Superior temporal gyrus (tissue), 1 donor: ENCODE data around the gene MCC.
A peak's percentile ranks its signal among the peaks of the same experiment; 100 is the strongest.

Source experiments
- DNase-seq: peaks from one replicate; pipeline ENCODE4 v3.0.0-alpha.2; 2016; ENCODE audit errors: extremely low spot score

The MCC gene

DNA sequence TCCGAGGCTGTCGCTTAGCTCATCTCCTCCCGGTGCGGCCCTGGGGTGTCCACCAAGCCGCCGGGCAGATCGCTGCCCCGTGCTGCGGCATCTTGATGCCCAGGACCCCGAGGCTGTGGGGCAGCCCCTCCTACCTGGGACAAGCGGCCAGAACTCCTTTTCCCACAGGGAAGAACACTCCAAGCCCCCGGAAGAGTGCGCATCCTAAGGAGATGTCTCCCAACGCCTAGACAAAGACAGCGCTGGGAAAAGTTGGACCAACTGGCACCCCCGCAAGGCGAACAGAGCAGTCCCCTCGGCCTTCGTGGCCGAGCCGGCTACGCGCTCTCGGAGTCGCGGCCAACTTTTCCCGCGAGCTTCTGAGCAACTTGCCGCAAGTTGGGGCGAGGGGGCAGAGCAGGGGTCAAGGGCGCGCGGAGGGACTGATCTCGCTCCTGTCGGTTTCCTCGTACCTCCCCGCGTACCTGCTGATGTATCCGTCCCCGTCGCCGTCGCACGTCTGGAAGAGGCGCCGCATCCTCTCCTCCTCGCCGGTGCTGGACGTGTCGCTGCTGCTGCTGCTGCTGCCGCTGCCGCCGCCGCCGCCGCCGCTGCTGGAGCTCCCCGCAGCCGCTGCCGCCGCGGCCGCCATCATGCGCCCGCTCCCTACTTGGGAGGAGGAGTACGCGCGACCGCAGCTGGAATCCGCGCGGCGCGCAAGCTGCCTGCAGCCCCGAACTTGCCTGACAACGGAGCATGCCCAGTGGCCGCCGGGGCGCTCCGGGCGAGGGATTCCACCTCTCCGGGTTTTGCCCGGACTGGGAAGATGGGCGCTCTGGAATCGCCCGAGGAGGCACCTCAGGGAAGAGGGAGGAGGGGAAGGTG lies at the start of gene MCC:
Gene MCC (minus strand): TSS at position 673 of the 864 bp plus-strand sequence.
- peak; percentile 35 for DNase-seq

DNA sequence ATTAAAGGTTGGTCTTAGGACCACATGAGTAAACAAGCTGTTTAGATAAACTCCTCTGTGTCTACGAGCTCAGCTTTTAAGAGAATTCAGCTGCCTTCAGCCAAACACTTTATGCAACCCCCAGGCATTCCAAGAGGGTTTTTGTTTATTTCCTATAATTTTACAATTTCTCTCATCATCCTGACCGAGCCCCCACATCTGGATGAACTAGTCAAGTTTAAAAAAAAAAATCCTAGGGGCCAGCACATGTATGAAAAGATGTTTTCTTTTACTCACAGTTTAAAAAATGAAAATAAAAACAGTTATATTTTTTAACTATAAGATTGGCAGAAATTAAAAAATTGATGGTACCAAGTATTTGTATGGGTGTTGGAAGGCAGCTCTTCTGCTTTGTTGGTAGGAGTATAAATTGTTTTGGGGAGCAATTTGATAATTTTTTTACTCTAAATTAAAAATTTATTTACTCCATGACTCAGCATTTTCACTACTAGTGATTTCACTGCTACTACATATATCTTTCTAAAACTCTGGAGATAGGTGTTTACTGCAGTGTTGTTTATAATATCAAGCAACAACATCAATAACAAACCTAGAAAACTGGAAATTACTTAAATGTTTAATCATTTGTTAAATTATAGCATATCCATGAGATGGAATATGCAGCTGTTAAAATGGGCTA lies 43.4 kb upstream of the MCC start:
- DNase-seq = no peak

DNA sequence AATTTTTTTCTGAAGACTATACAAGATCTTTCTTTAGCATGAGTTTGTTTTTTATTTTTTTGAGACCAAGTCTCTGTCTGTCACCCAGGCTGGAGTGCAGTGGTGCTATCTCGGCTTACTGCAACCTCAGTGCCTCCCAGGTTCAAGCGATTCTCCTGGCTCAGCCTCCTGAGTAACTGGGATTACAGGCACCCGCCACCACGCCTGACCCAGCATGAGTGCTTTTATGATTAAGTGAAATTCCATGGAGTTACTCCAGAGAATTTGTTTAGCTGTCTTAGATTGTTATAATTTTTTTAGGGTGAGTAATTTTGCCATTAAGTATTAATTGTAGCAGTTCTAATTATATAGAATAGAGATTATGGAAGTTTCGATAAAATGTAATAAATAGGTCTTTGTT lies 39.5 kb upstream of the MCC start:
- DNase-seq = no peak

DNA sequence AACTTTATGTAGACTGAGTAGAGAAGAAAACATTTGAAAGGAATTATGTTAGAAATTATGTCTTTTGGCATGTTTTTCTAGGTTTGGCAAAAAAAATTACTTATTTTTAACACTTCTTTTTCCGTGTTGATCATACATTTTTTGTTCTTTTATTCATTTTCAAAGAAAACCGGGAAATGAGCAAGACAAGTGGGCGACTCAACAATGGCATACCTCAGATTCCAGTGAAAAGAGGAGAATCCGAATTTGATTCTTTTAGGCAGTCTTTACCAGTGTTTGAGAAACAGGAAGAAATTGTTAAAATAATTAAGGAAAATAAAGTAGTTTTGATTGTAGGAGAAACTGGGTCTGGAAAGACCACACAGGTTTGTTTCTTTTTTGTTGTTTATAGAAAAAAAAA lies 38.2 kb upstream of the MCC start:
- no peak for DNase-seq

DNA sequence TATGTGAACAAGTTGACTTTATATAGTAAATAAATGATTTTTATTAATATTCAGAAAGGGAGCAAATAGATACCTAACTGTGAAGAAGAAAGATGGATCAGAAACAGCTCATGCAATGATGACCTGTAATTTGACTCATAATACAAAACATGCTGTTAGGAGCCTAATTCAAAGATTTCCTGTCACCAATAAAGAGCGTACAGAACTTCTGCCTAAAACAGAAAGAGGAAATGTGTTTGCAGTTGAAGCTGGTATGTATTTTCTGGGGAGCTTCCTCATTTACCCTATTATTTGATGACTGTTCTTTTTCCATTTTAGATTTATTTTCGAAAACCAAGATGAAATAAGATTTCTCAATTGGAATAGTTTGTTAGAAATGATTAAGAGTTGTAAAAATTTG lies 36.7 kb upstream of the MCC start:
- DNase-seq = no peak

DNA sequence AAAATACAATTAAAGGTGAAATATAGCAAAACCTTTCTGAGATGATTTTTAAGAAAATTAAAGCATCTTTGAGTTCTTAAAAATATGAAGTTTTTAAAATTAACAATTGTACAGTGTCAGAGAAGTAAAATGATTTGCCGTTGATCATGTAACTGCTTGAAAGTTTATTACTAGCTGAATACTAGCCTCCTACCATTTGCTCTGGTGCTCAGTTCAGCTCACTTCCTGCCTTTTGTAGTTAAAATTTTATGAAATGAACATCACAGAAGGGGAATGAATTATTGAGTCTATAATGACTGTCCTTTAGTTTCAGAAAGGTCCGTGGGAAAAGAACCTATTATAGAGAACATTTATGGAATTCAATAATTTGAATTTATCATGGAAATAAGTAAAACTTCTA lies 34.9 kb upstream of the MCC start:
- no peak for DNase-seq

DNA sequence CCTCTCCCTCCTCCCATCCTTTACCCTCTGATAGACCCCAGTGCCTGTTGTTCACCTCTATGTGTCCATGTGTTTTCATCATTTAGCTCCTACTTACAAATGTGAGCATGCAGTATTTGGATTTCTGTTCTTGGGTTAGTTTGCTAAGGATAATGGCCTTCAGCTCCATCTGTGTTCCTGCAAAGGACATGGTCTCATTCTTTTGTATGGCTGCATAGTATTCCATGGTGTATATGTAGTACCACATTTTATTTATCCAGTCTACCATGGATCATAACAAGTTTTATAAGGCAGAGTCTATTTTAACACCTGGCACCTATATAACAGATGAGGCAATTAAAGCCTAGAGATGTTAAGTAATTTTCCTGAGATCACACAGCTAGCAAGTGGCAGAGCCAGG lies 32.6 kb upstream of the MCC start:
- DNase-seq = no peak

DNA sequence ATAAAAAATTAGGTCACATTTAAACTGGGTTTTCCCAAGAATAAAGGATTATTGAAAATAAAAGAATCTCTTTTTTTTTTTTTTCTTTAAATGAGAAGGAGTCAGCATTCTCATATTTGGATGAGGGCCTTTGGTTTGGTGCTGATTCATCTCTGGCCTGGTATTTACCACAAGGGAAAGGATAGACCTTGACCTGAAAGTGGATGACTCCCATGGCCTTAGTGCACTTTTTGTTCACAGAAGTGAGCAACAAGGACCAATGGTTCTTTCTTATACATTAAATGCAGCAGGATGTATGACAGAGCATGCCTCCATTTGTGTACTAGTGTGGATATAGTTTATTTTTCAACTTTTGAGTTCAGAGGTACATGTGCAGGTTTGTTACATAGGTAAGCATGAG lies 32.2 kb upstream of the MCC start:
- DNase-seq = no peak

DNA sequence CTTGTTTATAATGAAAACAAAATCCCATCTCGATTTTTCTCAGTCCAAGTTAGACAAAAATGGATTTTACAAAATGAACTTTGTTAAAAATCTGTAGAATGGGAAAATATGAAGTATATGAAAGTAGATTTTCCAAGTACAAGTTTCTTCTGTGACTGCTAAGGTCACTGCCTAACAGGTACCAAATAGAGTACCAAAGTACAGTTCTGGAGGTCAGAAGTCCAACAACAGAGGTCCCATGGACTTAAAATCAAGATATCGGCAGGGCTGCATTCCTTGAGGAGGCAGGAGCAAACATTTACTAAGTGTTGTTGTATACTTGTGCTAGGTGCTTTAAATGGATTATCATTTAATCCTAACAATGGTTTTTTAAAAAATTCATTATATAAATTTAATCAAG lies 31.2 kb upstream of the MCC start:
- DNase-seq = no peak

DNA sequence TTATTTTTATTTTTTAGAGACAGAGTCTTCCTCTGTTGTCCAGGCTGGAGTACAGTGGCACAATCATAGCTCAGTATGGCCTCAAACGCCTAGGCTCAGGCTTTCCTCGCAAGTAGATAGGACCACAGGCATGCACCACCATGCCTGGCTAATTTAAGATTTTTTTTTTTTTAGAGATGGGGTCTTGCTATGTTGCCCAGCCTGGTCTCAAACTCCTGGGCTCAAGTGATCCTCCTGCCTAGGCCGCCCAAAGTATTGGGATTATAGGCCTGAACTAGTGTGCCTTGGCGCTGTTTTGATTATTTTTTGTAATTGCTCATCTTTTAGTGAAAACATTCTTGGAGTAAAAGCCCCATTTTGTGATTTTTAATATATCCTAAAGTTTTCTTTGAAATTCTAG lies 30.6 kb upstream of the MCC start:
- DNase-seq = no peak

DNA sequence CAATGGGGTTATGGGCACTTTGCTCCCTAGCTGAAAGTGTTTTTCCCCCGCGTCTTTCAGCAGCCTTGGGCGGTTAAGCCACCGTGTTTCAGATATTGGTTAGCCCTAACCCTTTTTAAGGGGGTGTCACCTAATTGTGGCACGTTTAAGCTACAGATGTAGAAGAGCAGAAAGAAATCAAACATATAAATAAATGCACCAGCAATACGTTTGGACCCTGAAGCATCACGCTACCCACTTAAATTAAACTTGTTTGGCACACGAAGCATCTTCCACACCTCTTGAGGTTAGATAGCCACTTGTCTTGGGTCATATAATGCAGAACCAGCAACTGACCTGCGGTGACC lies 26.0 kb upstream of the MCC start:
- DNase-seq = no peak

DNA sequence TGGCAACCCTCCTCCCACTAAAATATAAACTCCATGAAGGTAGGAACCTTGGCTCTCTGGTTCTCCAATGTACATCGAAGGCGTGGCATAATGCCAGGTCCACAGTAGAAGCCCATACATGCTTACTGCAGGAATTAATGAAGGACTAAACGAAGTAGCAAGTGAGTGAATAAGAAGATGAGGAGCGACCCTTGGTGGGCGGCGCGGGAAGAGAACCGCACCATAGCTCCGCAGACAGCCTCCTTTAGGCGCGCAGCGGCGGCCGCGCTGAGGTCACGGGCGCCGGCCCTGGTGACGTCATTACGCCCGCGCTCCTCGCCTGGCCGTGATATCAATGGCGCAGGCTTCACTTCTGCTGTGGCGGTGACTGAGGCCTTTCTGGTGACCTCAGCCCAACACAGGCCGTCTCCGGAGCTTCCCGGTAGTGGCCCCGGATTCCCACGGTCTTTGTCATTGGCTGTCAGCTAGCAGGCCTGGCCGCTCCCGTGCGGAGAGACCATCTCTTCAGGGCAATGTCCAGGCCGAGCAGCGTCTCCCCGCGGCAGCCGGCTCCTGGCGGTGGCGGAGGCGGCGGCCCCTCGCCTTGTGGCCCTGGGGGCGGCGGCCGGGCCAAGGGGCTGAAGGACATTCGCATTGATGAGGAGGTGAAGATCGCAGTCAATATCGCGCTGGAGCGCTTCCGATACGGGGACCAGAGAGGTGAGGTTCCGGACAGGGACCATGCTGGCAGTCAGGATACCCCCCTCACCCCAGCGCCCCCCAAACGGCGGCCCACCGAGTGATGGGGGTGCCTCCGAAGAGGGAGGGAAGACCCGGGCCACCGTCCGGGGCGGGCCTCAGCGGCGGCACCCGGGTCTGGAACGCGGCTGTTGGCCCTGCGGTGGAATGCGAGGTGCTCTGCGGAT lies 25.4 kb upstream of the MCC start, which contains the start of gene YTHDC2:
Gene YTHDC2 (plus strand): TSS at position 311 of the 905 bp plus-strand sequence. CDS start 202 bp downstream, at position 513.
- DNase-seq = peak; percentile 89

DNA sequence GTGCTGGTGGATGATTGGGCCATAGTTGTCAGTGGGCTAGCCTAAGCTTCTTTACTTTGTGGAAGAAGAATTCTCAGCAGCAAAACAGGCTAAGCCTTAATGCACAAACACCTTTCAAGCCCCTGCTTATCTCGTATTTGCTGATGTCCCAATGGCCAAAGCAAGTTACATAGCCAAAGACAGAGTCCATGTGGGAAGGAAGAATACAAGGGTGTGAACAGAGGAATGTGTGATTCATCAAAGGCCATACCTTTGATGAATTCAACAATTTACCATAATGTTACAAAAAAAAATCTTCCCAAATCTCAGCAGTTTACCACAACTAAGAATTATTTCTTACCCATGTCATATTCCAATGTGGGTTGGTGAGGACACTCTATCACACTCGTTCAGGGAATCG lies 24.1 kb upstream of the MCC start:
- DNase-seq = no peak

DNA sequence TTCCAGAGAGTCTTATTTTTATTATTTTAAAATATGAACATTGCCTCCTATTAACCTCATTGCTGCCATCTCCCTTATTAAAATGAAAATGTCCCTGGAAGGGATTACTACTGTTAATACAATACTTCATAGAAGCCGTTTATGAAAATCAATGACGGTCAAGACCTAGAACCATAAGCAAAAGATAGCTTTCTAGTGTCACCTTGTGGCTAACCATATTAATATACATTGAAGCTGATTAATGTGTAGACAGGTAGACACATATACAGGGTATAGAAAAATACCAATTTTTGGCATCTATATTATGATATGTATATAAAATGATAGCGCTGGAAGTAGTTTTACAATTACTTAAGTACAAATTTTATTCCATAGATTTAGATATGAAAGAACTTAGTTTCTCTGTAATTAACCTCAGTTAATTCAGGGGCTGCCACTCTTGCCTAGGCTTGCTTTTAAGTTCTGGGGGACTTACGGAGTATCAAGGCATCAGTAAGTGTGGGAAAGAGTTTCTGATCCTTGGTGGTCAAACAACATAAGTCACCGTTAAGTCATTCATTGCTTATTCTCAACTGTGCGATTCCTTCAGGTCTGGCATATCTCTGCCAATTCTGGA lies 22.7 kb upstream of the MCC start:
- no peak for DNase-seq

DNA sequence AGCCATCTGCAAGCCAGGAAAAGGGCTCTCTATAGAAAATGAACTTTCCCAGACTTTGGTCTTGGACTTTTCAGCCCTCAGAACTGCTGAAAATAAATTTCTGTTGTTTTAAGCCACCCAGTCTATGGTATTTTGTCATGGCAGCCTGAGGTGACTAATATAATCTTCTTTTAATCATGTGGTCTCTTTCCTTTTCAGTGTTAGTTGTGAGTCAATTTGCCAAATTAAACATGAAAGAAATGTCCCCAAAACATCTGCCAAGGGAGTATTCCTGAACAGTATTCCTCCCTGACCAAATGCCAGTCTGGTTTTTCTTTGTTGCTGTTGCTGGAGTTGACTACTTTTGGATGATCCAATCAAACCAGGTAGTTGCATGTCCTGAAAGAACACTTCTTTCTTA lies 20.5 kb upstream of the MCC start:
- no peak for DNase-seq

DNA sequence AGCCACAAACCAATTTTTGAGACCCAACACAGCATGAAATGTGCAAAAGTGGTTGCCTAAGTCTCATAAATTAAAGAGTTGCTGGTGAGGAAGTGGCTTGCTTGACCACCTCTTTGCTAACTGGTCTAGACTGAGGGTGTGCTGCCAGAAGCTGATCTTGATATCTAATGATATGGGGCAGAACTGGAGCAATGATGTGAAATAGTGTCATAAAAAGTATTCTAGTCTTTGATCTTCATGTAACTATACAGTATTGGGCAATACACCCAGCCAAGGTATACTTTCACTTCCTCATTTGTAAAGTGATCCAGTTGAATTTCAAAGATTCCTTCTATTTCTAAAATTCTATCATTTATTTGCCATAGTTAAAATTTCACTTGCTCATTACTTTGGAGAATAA lies 19.3 kb upstream of the MCC start:
- DNase-seq = no peak

DNA sequence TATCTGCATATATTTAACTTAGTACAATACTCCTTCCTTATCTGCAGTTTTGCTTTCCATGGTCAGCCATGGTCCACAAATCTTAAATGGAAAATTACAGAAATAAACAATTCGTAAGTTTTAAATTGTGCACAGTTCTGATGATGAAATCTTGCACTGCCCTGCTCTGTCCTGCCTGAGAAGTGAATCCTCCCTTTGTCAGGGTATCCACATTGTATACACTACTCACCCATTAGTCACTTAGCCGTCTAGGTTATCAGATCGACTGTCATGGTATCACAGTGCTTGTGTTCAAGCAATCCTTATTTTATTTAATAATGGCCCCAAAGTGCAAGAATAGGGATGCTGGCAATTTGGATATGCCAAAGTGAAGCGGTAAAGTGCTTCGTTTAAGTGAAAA lies 16.9 kb upstream of the MCC start:
- no peak for DNase-seq

DNA sequence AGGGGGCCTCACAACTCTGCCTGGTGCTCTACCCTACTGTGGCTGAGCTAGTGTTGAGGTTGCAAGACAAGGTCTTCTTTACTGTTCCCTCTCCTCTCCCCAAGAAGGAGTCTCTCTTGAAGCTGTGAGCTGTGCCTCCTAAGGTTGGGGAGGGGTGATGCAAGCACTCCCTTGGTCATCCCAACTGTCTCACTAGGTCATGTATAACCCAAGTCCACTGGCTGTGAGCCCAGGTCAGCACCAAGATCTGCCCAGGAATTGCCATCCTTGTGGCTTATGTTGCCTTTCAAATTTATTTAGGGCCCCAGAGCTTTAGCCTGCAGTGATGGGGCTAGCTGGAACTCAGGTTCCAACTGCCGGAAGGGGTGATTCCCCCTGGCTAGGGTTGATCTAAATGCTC lies 14.9 kb upstream of the MCC start:
- DNase-seq = no peak

DNA sequence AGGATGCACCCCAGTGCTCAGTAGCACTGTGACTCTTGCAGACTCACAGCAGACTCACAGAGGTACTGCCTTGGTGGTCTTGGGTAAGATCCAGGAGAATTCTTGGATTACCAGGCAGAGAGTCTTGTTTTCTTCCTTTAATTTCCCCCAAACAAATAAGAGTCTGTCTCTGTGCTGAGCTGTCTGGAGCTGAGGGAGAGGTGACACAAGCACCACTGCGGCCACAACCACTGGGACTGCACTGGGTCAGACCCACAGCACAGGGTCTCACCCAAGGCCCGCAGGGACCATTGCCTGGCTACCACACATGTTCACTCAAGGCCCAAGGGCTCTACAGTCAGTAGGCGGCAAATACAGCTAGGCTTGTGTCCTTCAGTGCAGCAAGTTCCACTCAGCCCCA lies 13.8 kb upstream of the MCC start:
- DNase-seq = no peak

DNA sequence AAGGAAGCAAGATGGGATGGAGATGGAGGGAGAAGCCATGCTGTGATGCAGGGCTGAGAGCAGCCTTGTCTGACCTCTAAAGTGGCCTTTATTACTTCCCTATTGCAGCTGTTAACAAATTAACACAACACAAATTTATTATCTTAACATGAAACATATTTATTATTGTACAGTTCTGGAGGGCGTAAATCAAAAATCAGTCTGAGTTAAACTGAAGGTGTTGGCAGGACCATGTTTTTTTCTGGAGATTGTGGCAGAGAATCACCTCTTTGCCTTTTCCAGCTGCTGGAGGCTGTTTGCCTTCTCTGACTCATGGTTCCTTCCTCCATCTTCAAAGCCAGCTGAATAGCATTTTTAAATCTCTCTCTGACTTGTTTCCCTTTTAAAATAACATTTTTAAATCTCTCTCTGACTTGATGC lies 7.2 kb upstream of the MCC start:
- DNase-seq = no peak

DNA sequence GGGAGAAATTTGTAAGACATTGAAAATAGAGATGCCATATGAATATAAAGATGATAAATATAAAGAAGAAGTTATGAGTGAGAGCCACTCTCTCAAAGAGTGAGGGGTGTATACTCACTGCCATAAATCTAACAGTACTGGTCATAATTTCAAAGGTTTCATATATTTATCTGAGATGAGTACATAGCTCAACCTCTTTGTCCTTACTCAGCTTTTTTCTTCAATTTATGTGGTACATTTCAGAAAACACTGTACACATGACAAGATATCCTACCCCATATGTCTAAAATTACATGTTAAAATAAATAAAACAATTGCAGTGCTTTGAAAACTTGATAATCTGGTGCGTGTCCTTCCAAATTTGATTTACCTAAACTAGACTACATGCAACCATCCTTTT lies 5.2 kb upstream of the MCC start:
- DNase-seq = no peak

DNA sequence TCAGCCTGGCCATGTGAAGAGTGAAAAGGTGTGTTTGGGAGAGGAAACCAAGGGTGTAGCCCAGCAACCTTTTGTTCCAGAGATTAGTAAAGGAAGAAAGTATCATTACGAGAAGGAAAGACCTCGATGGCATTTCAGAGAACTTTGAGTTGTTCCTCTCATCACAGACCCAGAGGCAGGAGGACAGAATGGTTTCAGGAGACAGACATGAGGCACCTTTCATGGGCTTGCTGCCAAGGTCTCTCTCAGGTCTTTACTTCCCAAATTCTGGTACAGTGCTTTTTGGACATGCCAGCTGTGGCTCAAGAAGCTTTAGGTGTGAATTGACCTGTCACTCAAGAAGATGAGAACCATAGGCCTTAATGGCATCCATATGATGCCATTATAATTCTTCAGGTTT lies 2.8 kb upstream of the MCC start:
- DNase-seq = no peak
